ENCODE data around the gene NKTR.

Gene NKTR

DNA sequence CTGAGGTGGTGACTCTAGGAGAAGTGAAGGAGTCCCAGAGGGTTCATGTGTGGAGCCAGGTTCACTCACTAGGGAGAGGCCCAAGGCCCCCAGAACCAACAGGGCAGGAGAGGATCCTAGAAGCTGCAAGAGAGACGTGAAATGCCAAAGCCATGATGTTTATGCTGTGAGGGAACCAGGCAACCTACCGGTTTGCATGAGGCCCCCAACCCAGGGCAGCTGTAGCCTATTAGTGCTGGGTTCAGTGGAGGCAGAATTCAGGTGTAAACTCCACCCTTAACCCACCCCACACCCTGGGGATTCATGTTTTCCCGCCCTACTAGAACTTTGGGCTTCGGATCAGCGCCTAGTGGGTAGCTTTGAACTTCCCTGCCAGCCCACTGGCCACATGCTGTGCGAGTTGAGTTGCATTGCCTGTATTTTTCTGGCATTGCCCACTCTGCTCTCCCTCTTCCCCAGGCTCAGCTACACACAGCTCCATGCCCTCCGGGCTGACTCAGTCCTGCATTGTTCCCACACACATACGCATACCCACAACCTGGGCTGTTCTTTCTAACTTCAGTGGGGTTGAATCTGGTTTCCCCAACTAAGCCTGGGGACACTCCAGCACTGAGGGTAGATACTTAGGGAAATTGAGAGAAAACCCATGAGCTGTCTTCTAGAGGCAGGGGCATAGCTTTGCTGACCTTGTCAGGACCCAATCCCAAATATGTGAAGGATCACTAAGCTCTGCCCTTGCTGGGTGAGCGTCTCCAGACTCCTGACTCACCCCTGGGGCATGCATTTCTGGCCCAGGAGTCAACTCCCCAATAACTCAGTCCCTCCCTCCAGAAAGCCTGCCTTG is 51.0 kb downstream of the NKTR start:
- DNase-seq, result no peak

DNA sequence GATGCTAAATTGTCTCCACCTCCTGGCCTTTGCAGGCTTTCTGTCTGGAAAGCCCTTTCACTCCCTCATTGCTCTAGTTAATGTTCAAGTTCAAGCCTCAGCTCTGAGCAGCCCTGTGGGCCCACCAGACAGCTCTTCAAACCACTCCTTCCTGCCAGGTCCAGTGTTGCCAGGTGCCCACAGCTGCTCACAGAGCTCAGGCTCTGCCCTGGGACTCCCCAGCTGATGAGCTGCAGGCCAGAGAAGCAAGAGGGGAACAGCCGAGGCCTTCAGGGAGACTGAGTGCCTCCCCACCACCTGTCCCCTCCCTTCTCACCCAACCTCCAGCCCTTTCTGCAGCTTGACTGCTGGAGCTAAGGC is 51.7 kb downstream of the NKTR start:
- DNase-seq, result no peak

DNA sequence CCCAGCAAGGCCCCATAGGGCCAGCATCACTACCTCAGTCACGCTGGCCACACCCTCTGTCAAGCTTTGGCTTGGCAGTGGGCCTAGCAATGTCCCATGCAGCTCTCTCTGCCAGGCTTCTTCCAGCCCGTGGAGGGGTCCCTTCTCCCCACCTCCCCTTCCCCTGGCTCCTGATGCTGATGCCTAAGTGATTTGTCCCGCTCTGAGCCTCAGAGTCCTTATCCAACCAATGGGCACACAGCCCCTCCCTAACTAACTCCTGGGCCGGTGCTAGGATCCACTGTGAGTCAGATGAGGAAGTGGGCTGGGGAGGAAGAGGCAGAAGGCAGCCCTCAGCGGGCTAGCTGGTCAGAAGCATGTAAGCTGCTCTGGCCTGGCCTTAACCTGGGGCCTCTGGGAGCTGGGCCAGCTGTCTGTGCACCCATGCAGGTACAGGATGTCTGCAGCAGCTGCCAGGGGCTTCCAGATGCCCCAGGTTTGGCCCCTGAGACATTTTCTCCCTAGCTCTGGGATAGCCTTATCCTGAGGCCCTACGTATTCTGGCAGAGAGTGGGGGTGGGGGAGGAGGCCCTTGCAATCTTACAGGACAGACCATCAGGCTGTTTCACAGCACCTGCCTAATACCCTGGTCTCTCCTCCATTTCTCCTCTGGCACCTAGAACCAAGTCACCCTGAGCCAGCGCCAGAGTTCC is 52.3 kb downstream of the NKTR start:
- DNase-seq, result peak; percentile 41

DNA sequence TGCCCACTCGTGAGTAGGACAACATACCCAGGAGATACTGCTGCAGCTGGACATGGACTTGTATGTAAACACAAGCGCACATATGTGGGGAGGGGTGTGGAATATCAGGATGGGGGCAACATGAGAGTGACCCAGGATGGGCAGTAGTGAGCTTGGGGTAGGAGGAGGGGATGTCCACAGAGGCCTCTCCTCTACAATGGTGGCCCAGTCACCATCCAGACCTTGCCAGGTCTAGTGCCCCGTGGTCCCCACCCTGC is 52.7 kb downstream of the NKTR start:
- DNase-seq, result no peak

DNA sequence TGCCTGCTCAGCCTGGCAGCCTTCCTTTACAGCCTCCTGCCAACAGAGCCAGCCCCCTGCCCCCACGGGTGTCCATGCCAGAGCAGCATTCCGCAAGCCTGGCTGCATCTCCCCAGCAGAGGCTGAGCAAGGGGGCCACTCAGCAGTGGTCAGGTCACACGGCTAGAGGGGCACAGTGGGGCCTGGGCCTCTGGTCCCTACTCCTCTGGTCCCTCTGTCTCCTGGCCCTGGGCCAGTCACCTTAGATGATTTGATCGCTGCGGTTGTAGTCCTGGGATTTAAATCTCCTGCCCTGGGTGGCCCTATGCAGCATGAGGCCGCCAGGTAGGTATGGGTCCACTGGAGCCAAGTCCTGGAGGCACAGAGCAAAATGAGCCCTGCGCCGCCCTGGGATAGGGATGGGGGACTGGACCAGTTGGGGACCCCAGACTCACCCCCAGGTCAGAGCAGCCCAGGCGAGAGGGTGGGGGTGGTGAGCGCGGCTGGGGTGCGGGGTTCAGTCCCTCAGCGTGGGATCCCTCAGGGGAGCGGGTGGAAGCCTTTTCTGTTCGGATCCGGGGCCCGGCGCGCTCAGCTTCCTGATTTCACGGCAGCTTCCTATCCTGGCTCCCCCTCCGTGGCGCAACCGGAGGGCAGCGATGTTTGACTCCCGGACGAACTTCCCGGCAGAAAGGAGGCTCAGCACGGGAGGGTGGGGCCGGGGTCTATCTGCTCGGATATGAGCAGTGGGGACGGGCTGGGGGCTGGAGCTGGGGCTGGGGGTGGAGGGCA is 53.3 kb downstream of the NKTR start, which contains the start of gene ZBTB47:
Gene ZBTB47, plus strand, starts transcription at position 138 of the 771 bp plus-strand sequence. CDS start 4,659 bp downstream, outside the sequence.
- DNase-seq, result peak; percentile 65

DNA sequence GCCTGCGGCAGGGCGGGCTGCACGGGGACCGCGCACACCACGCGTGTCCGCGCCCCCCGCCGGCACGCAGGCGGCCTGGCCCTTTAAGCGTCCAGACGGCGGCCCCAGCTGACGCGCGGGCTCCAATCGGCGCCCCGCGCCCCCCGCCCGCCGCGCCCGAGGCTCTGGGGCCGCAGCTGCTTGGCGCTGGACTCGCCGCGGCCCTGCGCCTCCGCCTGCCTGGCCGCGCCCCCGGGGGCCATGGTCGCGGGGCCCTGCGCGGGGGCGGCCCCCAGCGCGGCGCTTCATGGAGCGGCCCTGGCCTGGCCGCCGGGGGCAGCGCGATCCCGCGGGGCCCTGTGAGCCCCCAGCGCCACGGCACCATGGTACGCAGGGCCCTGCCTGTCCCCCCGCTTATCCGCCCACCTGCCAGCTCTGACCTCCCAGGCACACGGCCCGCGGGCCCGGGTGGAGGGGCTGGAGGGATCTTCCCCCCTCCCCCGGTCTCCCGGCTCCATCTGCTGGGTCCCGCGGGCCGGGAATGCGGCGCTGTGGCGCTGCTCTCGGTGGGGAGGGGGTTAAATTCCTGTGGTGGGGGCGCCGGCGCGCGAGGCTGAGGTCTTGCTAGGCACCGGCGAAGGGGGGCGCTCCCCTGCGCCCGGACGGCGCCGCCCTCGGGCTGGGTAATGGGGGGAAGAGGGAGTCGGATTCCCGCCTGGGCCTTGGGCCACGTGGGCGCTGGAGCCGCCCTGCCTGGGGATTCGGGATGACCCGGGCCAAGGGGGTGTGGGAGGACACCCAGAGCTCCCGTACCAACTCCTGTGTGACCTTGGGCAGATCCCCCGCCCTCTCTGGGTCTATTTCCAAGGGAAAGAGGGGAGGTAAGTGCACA is 54.1 kb downstream of the NKTR start:
- DNase-seq, result peak; percentile 84

DNA sequence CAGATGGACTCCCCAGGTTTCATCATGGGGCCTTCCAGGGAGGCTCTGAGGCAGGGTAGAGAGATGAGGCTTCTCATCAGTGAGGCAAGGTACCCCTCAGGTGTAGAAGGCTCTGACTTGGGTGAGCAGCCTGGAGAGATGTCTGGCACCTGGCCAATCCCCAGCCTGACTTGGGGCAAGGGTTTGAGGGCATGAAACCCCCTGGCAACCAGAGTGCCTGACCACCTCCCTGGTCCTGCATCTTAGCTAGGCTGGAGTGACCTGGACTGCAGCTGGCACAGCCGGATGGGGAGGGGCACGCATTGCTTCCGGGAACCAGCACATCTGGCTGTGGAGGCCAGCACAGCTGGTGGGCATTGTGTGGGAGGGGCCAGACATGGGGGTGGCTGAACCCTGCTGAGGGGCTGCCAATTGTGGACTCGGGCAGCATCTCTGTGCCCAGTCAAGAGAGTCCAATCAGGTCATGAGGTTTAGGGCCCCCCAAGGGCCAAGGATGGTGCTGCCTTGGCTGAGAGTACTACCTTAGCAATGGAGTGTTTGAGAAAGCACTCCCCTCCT is 54.9 kb downstream of the NKTR start:
- DNase-seq, result peak; percentile 31

DNA sequence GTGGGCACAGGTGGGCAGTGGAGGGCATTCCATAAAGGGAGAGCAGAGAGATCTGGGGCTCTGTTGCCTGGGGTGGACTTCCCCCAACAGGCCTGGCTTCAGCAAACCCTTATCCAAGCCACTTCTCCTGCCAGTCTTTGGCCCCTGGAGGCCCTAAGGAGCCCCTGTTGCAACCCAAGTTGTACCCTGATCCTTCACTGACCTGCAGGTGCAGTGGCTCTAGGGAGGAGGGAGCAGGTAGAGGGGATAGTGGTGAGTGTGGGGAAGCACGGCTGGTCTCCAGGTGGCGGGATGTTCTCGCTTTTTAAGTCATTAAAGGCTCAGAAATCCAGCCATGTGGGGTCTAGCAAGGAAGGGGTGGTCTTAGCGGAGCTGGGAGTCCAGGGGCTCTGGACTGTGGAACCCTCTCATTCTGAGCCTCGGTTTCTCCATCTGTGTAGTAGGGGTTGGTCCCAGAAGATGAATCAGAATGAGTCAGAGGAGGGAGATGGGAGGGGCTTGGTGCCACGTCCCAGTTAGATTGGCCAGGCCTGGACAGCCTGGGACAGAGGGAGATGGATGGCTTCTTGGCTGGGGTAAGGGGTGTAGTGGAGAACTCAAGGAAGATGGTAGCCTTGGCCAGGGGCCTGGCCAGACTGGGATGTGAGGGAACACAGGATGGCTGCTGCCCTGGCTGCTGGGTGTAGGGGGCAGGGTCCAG is 55.6 kb downstream of the NKTR start:
- DNase-seq, result no peak

DNA sequence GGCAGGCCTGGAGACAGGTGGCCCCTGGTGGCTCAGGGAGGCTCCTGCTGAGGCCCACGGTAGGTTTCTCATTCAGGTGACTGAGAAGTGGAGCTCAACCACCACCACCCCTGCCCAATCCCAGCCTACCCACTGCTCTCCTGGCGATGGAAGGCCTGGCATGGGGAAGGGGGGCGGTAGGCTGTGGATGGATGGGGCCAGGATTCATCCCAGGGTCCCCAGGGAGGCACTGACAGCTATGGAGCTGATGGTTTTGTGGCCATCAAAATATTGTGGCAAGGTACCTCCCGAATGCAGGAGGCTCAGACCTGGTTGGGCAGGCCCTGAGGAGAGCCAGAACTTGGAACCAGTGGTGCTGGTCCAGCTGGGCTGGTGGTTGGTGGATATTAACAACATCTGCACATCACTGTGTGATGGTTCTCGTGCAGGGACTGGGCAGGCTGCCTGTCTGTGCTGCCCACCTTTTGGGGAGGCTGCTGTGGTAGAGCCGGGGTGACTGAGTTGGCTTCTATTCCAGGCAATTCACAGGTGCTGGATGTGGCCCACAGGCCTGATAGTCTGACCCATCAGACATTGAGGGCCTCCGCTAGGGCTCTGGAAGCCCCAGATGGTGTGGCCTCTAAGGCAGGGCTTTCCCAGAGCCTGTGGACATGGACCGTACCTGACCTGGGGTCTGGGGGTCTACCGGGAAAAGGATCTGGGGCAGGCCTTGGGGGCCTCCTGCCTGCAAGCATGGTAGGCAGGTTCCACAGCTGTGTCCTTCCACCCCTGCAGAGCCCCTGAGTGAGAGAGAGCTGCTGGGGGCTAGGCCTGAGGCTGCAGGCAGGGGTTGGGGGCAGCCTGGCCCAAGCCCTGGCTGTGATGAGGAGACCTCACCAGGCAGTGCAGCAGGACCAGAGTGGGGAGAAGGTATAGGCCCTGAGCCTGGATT is 56.5 kb downstream of the NKTR start:
- DNase-seq, result no peak

DNA sequence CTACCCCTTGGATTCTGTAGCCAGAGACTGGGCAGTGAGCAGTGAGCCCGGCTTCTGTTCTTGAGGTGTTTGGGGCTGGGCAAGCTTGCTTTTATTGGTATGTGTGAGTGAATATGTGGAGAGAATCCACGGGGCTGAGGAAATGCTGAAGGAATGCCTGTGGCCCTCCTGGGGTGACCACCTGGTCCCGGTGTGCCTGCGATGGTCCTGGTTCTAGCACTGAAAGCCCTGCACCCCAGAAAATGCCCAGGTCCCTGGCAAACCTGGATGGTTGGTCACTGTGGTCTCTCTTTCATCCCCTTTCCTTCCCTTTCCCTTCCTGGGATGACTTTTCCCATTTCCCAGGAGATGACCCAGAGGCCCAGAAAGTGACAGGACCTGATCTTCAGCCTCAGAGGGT is 57.2 kb downstream of the NKTR start:
- no peak for DNase-seq

DNA sequence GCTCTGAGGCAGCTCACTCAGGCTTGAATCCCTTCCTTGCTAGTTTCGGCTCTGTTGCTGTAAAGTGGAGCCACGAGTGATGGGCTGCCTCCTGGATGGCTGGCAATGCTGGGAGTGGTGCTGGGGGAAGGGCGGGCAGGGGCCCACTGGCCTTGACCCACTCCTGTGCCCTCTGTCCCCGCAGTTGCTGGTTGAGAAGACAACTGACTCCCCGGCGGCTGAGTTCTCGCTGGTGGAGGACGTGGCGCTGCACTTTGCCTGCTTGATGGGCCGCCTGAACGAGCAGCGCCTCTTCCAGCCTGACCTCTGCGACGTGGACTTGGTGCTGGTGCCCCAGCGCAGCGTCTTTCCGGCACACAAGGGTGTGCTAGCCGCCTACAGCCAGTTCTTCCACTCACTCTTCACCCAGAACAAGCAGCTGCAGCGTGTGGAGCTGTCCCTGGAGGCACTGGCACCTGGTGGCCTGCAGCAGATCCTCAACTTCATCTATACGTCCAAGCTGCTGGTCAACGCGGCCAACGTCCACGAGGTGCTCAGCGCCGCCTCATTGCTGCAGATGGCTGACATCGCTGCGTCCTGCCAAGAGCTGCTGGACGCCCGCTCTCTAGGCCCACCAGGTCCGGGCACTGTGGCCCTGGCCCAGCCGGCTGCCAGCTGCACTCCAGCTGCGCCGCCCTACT is 57.7 kb downstream of the NKTR start:
- DNase-seq, result peak; percentile 19

DNA sequence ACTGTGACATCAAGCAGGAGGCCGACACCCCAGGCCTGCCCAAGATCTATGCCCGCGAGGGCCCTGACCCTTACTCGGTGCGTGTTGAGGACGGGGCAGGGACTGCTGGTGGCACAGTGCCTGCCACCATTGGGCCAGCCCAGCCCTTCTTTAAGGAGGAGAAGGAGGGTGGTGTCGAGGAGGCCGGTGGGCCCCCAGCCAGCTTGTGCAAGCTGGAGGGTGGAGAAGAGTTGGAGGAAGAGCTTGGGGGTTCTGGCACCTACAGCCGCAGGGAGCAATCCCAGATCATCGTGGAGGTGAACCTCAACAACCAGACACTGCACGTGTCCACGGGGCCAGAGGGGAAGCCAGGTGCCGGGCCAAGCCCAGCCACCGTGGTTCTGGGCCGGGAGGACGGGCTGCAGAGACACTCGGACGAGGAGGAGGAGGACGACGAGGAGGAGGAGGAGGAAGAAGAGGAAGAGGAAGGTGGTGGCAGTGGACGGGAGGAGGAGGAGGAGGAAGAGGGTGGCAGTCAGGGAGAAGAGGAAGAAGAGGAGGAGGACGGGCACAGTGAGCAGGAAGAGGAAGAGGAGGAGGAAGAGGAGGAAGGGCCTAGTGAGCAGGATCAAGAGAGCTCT is 58.4 kb downstream of the NKTR start:
- no peak for DNase-seq

DNA sequence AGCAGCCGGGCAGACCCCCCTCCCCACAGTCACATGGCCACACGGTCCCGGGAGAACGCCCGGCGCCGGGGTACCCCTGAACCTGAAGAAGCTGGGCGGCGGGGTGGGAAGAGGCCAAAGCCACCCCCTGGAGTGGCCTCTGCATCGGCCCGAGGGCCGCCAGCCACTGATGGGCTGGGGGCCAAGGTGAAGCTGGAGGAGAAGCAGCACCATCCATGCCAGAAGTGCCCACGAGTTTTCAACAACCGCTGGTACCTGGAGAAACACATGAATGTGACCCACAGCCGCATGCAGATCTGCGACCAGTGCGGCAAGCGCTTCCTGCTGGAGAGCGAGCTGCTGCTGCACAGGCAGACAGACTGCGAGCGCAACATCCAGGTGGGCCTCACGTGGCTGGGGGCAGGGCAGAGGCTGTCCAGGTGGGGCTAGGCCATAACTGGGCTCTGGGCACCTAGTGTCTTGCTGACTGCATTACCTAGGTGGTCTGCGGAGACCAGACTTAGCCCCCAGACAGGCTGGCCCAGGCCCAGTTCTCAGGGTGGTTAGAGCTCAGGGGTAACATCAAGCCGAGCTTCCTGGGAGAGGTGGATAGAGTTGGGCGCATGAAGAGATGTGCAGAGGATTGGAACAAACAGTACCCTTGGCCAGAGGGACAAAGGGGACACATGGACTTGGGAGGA is 59.1 kb downstream of the NKTR start:
- no peak for DNase-seq

DNA sequence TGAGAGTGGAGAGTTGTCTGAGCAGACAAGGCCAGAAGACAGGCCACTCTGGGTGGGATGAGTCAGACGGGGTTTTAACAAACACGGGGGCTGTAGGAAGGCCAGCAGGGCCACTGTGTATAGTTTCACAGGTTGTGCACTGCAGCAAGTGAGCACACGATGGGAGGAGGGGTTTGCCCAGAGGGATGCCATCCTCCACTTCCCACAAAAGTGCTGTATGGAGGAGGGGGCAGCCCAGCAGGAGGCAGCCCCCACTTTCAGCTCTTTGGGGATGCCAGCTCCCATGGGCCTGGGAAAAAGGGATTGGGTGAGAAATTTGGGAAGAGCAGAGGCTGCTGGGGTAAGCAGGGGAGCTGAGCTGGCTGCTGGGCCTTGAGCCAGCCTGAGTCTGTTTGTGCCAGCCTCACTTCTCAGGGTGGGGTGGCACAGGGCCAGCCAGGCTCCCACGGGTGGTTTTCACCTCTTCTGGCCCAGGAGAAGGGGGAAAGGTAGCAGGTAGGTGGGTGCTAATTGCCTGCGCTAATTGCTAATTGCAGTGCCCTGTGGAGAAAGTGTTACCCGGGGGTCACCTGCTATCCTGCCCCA is 59.7 kb downstream of the NKTR start:
- DNase-seq, result no peak

DNA sequence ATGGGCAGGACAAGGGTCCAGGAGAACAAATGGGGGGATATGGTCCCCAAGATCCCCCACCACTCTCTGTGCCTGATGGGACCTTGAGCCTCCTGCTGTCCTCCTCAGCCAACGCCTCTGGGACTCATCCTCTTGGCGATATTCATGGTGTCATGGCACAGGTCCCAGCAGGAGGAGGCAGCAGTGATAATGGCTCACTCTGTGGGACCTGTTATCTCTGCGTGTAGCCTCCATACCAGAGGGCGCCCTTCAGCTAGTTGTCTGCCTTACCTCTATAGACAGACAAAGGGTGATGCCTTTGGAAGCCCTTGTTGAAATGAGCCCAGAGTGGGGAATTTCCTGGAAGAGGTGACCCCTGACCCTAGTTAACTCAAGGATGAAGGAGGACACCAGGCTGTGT is 60.4 kb downstream of the NKTR start:
- no peak for DNase-seq

DNA sequence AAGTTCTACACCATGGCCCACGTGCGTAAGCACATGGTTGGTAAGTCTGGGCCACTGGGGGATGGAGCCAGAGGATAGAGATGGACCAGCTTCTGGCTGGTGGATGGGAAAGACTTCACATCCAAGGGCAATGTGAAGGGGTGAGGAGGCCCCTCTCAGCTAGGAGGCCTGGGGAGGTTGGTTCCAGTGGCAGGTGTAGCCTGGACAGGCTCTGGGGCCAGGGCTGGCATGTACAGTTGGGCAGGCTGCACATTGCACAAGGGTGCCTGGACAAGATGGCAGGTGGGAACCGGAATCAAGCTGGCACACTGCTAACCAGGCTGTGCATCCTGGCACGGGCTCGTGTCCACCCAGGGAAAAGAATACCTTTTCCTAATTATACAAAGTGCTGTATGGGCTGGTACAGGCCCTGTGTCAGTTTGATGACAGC is 61.1 kb downstream of the NKTR start:
- no peak for DNase-seq

DNA sequence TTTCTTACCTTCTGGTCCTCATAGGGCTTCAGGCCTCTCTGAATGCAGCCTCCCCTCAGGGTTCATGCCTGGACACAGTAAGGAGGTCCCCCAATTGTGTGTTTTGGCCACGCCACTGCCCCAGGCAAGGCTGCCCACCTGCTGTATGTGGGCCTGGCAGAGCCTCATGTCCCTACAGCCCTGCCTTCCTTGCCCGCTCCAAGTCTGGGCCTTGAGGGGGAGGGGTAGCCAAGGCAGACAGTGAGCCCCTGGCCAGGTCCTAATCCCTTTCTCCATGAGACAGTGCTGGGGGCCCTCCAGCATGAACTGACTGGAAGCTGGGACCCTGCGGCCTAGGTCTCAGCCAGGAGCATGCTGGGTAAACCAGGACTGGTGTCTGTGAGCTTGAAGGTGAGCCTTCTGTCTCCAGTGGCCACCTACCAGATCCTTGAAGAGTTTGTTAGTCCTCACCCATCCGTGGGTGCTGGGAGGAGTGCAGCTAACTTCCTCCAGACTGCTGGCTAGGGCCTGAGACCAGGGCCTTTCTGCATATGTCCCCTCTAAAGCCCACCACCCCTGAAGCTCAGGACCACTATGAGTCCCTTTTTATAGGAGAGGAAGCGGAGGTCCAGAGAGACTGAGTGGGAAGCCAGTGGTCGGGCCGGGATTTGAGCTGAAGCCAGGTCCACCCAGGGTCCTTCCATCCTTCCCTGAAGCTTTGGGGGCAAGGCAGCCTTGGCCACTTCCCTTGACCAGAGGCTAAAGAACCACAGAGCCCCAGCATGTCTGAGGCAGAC is 61.7 kb downstream of the NKTR start:
- DNase-seq, result no peak

Data from midbrain (tissue), 1 donor.